Endometrial microvascular endothelial cells (primary cell): ENCODE data around the gene ZNF740. TPM values are rescaled to one million over a fixed set of nuclear protein-coding genes. Genes with fewer than 3 reads are reported as not detected.

ENCODE experiments used
- in situ Hi-C: cut with HindIII; loops from 2 replicates; pipeline ENCODE4 v1.10.0; 2017; ENCODE audit warnings: low sequenced_read_pairs, low pct_unique_long_range_greater_than_20kb; ENCODE audit errors: inconsistent ontology term
- total RNA-seq: library from RNA; depleted of rRNA; stranded (reverse); fragments of >200 nt; gene quantifications from one replicate; pipeline ENCODE4 v1.2.3, GENCODE V29; 2015; ENCODE audit errors: inconsistent ontology term

The ZNF740 gene
- total RNA-seq, 1 donor from 2014 or later = 5.9 TPM

DNA sequence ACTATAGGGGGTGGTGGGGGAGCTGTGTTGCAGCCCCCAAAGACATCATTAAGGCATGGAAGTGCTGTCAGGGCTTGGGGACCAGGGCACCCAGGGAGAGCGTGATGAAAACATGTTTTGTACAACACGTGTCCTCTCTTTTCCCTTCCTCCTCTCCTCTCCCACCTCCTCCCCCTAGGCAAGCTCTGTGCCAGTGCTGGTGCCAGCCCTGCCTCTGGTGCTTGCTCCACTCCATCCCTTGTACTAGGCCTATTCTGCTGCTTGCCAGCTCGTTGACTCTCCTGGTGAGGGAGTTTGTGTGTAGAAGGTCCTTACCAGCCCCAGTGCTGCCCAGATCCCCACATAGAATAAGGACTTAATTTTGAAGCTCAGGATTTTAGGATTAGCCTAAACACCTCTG is 54.6 kb downstream of the ZNF740 start:
- in situ Hi-C loops = no loop called here

- in situ Hi-C loops = no loop called here
These were observed 55.4 kb downstream of the ZNF740 start for GRCh38 chr12:53235742-53236442.

DNA sequence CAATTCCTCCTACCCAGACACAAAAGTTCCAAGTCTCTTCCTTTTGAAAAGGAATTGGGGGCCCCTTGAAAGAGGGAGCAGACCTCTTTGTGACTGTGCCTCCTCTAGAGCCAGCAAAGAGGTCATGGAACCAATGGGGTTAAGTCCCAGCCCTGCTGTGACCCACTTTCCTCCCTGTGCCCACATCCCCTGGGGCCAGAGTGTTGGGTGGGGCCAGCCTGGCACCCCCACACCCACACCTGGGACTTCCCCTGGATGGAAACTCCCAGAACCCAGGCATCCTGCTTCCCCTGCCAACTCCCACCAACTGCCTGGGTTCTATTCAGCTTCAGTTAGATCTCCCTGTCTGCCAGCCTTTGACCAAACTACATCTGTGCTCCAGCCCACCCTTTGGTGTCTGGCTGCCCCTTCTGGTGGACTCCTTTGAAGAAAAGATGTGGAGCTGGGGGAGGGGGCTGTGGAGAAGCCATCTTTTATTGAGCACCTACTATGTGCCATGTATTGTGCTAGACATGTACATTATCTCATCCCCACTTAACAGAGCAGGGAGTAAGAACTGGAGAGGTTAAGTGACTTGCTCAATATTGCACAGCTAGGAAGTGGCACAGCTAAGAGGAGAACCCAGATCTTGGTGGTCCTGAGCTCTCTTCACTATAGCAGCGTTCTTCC is 56.1 kb downstream of the ZNF740 start:
- in situ Hi-C loops = no loop called here

- in situ Hi-C loops = no loop called here
These were observed 59.2 kb downstream of the ZNF740 start for GRCh38 chr12:53239643-53240258.

- in situ Hi-C loops = no loop called here
These were observed 61.3 kb downstream of the ZNF740 start for GRCh38 chr12:53241623-53242412.

DNA sequence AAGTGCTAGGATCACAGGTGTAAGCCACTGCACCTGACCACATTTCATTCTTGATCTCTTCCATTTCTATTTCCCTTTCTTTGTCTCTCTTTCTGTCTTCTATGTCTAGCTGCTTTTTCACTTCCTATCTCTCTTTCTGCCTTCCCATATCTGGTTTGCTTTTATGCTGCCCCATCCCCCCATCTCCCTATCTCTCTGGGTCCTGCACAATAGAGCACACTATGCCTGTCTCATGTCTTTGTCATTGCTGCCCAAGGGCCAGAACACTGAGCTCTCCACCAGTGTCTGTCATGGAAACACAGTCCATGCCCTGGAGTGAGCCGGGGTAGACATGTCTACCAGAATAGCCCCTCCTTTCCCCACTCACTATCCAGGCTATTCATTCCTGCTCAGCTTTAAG is 63.8 kb downstream of the ZNF740 start:
- in situ Hi-C loops = no loop called here

Other genes with a start within 250 kb of the ZNF740 start
- 349 TPM for gene KRT18, start 231.6 kb upstream of the ZNF740 start, total RNA-seq
- 363 TPM for gene EIF4B, start 174.3 kb upstream of the ZNF740 start, total RNA-seq
- gene TNS2, start 130.7 kb upstream of the ZNF740 start, total RNA-seq = 43.2 TPM
- 34.1 TPM for gene SPRYD3, start 101.3 kb upstream of the ZNF740 start, total RNA-seq
- gene IGFBP6, start 83.1 kb upstream of the ZNF740 start, total RNA-seq = 73.8 TPM
- not detected for gene SOAT2, start 77.2 kb upstream of the ZNF740 start, total RNA-seq
- gene CSAD, start 203 bp downstream of the ZNF740 start, total RNA-seq = 4.6 TPM
- gene ITGB7, start 26.5 kb downstream of the ZNF740 start, total RNA-seq = 0.93 TPM
- 23.5 TPM for gene RARG, start 51.5 kb downstream of the ZNF740 start, total RNA-seq
- 31.9 TPM for gene ESPL1, start 87.6 kb downstream of the ZNF740 start, total RNA-seq
- 419 TPM for gene PFDN5, start 114.8 kb downstream of the ZNF740 start, total RNA-seq
- gene MYG1, start 119.0 kb downstream of the ZNF740 start, total RNA-seq = 55.1 TPM
- 93.8 TPM for gene AAAS, start 140.9 kb downstream of the ZNF740 start, total RNA-seq
- gene SP7, start 155.6 kb downstream of the ZNF740 start, total RNA-seq = not detected
- gene SP1, start 199.5 kb downstream of the ZNF740 start, total RNA-seq = 34.6 TPM
- not detected for gene AMHR2, start 243.1 kb downstream of the ZNF740 start, total RNA-seq